Left lung (tissue), 10 donors: ENCODE data around the gene GOLIM4. TPM values are rescaled to one million over a fixed set of nuclear protein-coding genes. Genes with fewer than 3 reads are reported as not detected.

Experiments
- ATAC-seq: fragments of 200-7000 bp; cut with Tn5 transposase; one replicate; pipeline ENCODE4 v1.9.1; 2020; ENCODE audit warnings: moderate library complexity
- DNase-seq, 4 donors: peaks; one replicate each; pipeline ENCODE4 v3.0.0-alpha.2; 2013 to 2020
- H3K27ac ChIP-seq, 2 donors: fragments of 200-600 bp; sonication (generic) in 1 of 2; one replicate each; pipeline versions ENCODE4 v1.5.0 to v1.8.0; 2020 to 2021
- H3K27me3 ChIP-seq, 2 donors: fragments of 200-600 bp; sonication (generic) in 1 of 2; one replicate each; pipeline versions ENCODE4 v1.5.0 to v1.8.0; 2020 to 2021
- H3K36me3 ChIP-seq, 2 donors: fragments of 200-600 bp; sonication (generic) in 1 of 2; one replicate each; pipeline versions ENCODE4 v1.5.0 to v1.8.0; 2020 to 2021
- H3K4me1 ChIP-seq, 2 donors: fragments of 200-600 bp; one replicate each; pipeline ENCODE4 v1.8.0; 2021
- H3K4me3 ChIP-seq, 2 donors: fragments of 200-600 bp; sonication (generic) in 1 of 2; one replicate each; pipeline versions ENCODE4 v1.5.0 to v1.8.0; 2020 to 2021; ENCODE audit warnings: mild to moderate bottlenecking in 1 of 2
- H3K9me3 ChIP-seq, 2 donors: fragments of 200-600 bp; sonication (generic) in 1 of 2; one replicate each; pipeline versions ENCODE4 v1.5.0 to v1.8.0; 2020 to 2021
- intact Hi-C, 2 donors: fragments of 100-400 bp; cut with DNase I; formaldehyde crosslinking; loops; one replicate each; pipeline versions ENCODE4 v1.11.2 to v1.14.2; 2022
- polyA plus RNA-seq, 6 donors: library from polyadenylated mRNA; unstranded; fragments of 120-200 nt; gene quantifications; one replicate each; pipeline ENCODE4 v1.2.1, GENCODE V29; 2013; ENCODE audit not compliant: insufficient read length in 6 of 6
- total RNA-seq, 2 donors: library from RNA; stranded (reverse); fragmentation: NEBNext Ultra II Directional; extraction: Animal tissue kit (Norgen Biotek cat#: 25700); gene quantifications; one replicate each; pipeline ENCODE4 v1.2.1, GENCODE V29; 2021
- TF ChIP-seq, protein P1 (sequence below), 2 donors: fragments of 200-600 bp; sonication (generic) in 1 of 2; IDR thresholded peaks; one replicate each; pipeline versions ENCODE4 v1.5.0 to v1.8.0; 2021; ENCODE audit warnings: antibody characterized with exemption in 2 of 2
- donor health status: DM: no; HTN: yes; CAD: no.
- donor health status: DM: no; HTN: no; CAD: no.

GOLIM4 gene
- total and polyA plus RNA-seq, 8 donors: 40.6 to 85.2 (median 73.2) TPM

DNA sequence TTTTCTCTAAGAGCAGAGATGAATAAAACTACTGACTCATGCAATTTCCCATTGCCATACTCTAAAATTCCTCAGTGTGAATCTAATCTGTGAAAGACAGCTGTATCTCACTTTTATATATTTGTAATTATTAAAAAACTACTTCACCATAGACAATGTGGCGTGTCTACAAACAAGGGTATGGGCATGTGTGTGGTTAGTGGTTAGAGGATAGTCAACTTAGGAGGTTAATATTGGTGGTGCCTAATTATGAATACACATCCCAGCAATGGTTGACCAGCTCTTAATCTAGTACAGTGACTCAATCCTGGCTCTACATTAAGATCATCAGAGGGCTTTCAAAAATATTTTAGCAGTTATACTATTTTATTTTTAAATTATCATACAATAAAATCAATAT is 94.5 kb downstream of the GOLIM4 start:
- intact Hi-C loops: no loop called here
- Histone ChIP-seq H3K27ac (no peak overlapping the region), H3K4me1 (no peaks in the 10 kb centered on the region), H3K9me3 (no peaks in the 10 kb centered on the region), H3K36me3 (no peaks in the 10 kb centered on the region), H3K4me3 (no peak overlapping the region), H3K27me3 (peaks cover 0 to 3% of the 10 kb centered on the region in 2 donors)
- TF ChIP-seq, protein P1, sequence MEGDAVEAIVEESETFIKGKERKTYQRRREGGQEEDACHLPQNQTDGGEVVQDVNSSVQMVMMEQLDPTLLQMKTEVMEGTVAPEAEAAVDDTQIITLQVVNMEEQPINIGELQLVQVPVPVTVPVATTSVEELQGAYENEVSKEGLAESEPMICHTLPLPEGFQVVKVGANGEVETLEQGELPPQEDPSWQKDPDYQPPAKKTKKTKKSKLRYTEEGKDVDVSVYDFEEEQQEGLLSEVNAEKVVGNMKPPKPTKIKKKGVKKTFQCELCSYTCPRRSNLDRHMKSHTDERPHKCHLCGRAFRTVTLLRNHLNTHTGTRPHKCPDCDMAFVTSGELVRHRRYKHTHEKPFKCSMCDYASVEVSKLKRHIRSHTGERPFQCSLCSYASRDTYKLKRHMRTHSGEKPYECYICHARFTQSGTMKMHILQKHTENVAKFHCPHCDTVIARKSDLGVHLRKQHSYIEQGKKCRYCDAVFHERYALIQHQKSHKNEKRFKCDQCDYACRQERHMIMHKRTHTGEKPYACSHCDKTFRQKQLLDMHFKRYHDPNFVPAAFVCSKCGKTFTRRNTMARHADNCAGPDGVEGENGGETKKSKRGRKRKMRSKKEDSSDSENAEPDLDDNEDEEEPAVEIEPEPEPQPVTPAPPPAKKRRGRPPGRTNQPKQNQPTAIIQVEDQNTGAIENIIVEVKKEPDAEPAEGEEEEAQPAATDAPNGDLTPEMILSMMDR (IDR thresholded peaks at IDR 0.05): no peak
- DNase-seq (no peak), ATAC-seq (no peak)

DNA sequence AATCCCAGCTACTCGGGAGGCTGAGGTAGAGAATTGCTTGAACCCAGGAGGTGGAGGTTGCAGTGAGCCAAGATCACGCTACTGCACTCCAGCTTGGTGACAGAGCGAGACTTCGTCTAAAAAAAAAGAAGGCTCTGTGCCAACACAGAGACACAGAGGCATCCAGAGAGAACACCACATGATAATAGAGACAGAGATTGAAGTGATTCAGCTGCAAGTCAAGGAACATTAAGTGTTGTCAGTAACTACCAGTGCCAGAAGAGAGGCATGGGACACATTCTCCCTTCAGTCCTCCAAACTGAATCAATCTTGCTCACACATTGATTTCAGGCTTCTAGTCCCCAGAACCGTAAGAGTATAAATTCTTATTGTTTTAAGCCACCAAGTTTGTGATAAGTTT is 97.5 kb downstream of the GOLIM4 start:
- H3K4me3 ChIP-seq: no peak overlapping the region
- peaks cover 0 to 3% of the 10 kb centered on the region in 2 donors for H3K27me3 ChIP-seq
- intact Hi-C loops: no loop called here
- no peak for DNase-seq
- no peaks in the 10 kb centered on the region for H3K36me3 ChIP-seq
- no peaks in the 10 kb centered on the region for H3K4me1 ChIP-seq
- no peak overlapping the region for H3K27ac ChIP-seq
- ATAC-seq: no peak
- TF ChIP-seq, protein P1 (IDR thresholded peaks at IDR 0.05): no peak
- no peaks in the 10 kb centered on the region for H3K9me3 ChIP-seq

- DNase-seq: no peak
- Histone ChIP-seq H3K9me3 (no peaks in the 10 kb centered on the region), H3K4me1 (no peaks in the 10 kb centered on the region), H3K36me3 (no peaks in the 10 kb centered on the region), H3K4me3 (no peak overlapping the region), H3K27ac (no peak overlapping the region), H3K27me3 (peaks cover 0 to 3% of the 10 kb centered on the region in 2 donors)
- TF ChIP-seq, protein P1 (IDR thresholded peaks at IDR 0.05): no peak
- no peak for ATAC-seq
- intact Hi-C loops: no loop called here
These were observed 99.2 kb downstream of the GOLIM4 start for GRCh38 chr3:167996514-167996913.

DNA sequence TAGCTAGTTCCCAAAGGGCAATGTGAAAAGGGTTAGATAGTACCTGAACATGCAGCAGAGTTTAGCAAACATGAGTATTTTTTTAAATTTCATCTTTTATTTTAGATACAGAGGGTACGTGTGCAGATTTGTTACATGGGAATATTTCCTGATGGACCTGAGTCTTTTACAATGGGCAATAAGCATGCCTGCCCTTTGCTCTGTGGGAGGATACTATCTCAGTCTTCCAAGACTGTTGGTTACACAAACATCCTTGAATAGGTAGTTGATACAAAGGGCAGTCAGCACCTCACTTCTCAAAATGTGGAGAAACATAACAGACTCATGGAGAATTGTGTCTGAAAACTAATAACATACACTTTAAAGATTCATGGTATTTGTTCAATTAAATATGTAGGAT is 103.3 kb downstream of the GOLIM4 start:
- intact Hi-C loops: no loop called here
- Histone ChIP-seq H3K36me3 (no peaks in the 10 kb centered on the region), H3K4me3 (no peak overlapping the region), H3K27ac (no peak overlapping the region), H3K4me1 (no peaks in the 10 kb centered on the region), H3K27me3 (no peaks in the 10 kb centered on the region), H3K9me3 (no peaks in the 10 kb centered on the region)
- TF ChIP-seq, protein P1 (IDR thresholded peaks at IDR 0.05): no peak
- ATAC-seq (no peak), DNase-seq (no peak)

DNA sequence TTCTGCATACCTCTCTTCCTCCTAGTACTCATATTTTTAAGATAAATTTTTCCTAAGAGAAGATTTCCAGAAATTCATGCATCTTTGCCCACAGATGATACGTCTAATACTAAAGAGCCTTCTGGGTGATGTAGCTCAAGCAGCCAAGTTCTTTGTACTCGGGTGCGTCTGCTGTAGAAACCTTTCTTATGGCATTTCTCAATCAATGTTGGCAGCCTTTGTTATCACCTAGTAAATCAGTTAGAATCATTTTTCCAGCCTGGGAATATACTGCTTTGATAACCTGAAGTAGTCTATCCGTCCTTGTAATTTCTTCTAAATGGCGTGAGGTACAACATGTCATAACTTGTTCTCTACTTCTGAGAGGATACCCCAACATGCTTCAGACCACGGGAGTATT is 104.5 kb downstream of the GOLIM4 start:
- Histone ChIP-seq H3K27ac (no peak overlapping the region), H3K9me3 (no peaks in the 10 kb centered on the region), H3K4me3 (no peak overlapping the region), H3K36me3 (no peaks in the 10 kb centered on the region), H3K27me3 (no peaks in the 10 kb centered on the region), H3K4me1 (no peaks in the 10 kb centered on the region)
- intact Hi-C loops: no loop called here
- TF ChIP-seq, protein P1 (IDR thresholded peaks at IDR 0.05): no peak
- DNase-seq: no peak
- ATAC-seq: no peak
